Measurements from ENCODE around the gene IL1RAPL1.

Gene IL1RAPL1

GRCh38 chrX:29659911-29660310 is 1072.7 kb downstream of the IL1RAPL1 start:
- H3K4me1 ChIP-seq (ENCODE audit: control insufficient read depth, insufficient read depth, low read length) = peaks cover 29% of the 10 kb centered on the region
- no peaks in the 10 kb centered on the region for H3K36me3 ChIP-seq (ENCODE audit: insufficient read depth, low read length)
- H3K4me2 ChIP-seq (ENCODE audit: low read length) = no peak overlapping the region
- H3K27me3 ChIP-seq (ENCODE audit: control insufficient read depth, insufficient read depth, low read length) = no peaks in the 10 kb centered on the region
- H3K9me3 ChIP-seq (replicated peaks; ENCODE audit: low read length) = no peaks in the 10 kb centered on the region
- H3K4me3 ChIP-seq (ENCODE audit: low read length) = no peak overlapping the region
- no peak overlapping the region for H3K9ac ChIP-seq (ENCODE audit: low read depth, low read length)

GRCh38 chrX:29661290-29661689 is 1074.0 kb downstream of the IL1RAPL1 start:
- H3K27me3 ChIP-seq (ENCODE audit: control insufficient read depth, insufficient read depth, low read length) = no peaks in the 10 kb centered on the region
- no peaks in the 10 kb centered on the region for H3K9me3 ChIP-seq (replicated peaks; ENCODE audit: low read length)
- H3K4me1 ChIP-seq (ENCODE audit: control insufficient read depth, insufficient read depth, low read length) = peaks cover 35% of the 10 kb centered on the region
- H3K4me2 ChIP-seq (ENCODE audit: low read length) = peak overlapping the region; percentile 55
- H3K9ac ChIP-seq (ENCODE audit: low read depth, low read length) = peak overlapping the region; percentile 35
- no peak overlapping the region for H3K4me3 ChIP-seq (ENCODE audit: low read length)
- no peaks in the 10 kb centered on the region for H3K36me3 ChIP-seq (ENCODE audit: insufficient read depth, low read length)

- Histone ChIP-seq H3K9ac (ENCODE audit: low read depth, low read length) (peak overlapping the region; percentile 40), H3K4me1 (ENCODE audit: control insufficient read depth, insufficient read depth, low read length) (peaks cover 43% of the 10 kb centered on the region), H3K4me3 (ENCODE audit: low read length) (no peak overlapping the region), H3K27me3 (ENCODE audit: control insufficient read depth, insufficient read depth, low read length) (no peaks in the 10 kb centered on the region), H3K9me3 (replicated peaks; ENCODE audit: low read length) (no peaks in the 10 kb centered on the region), H3K4me2 (ENCODE audit: low read length) (peak overlapping the region; percentile 55), H3K36me3 (ENCODE audit: insufficient read depth, low read length) (no peaks in the 10 kb centered on the region)
Measured at GRCh38 chrX:29662101-29662500, 1074.9 kb downstream of the IL1RAPL1 start.

- Histone ChIP-seq H3K27me3 (ENCODE audit: control insufficient read depth, insufficient read depth, low read length) (no peaks in the 10 kb centered on the region), H3K9me3 (replicated peaks; ENCODE audit: low read length) (no peaks in the 10 kb centered on the region), H3K9ac (ENCODE audit: low read depth, low read length) (peak overlapping the region; percentile 42), H3K36me3 (ENCODE audit: insufficient read depth, low read length) (no peaks in the 10 kb centered on the region), H3K4me3 (ENCODE audit: low read length) (no peak overlapping the region), H3K4me2 (ENCODE audit: low read length) (peak overlapping the region; percentile 56), H3K4me1 (ENCODE audit: control insufficient read depth, insufficient read depth, low read length) (peaks cover 44% of the 10 kb centered on the region)
Measured at GRCh38 chrX:29662759-29663503, 1075.7 kb downstream of the IL1RAPL1 start.

GRCh38 chrX:29665532-29665931 is 1078.3 kb downstream of the IL1RAPL1 start:
- H3K9ac ChIP-seq (ENCODE audit: low read depth, low read length) = no peak overlapping the region
- no peaks in the 10 kb centered on the region for H3K9me3 ChIP-seq (replicated peaks; ENCODE audit: low read length)
- H3K4me1 ChIP-seq (ENCODE audit: control insufficient read depth, insufficient read depth, low read length) = peaks cover 44% of the 10 kb centered on the region
- no peak overlapping the region for H3K4me2 ChIP-seq (ENCODE audit: low read length)
- H3K27me3 ChIP-seq (ENCODE audit: control insufficient read depth, insufficient read depth, low read length) = no peaks in the 10 kb centered on the region
- no peak overlapping the region for H3K4me3 ChIP-seq (ENCODE audit: low read length)
- H3K36me3 ChIP-seq (ENCODE audit: insufficient read depth, low read length) = no peaks in the 10 kb centered on the region

GRCh38 chrX:29666366-29666765 is 1079.1 kb downstream of the IL1RAPL1 start:
- Histone ChIP-seq H3K4me1 (ENCODE audit: control insufficient read depth, insufficient read depth, low read length) (peaks cover 37% of the 10 kb centered on the region), H3K9me3 (replicated peaks; ENCODE audit: low read length) (no peaks in the 10 kb centered on the region), H3K4me3 (ENCODE audit: low read length) (no peak overlapping the region), H3K36me3 (ENCODE audit: insufficient read depth, low read length) (no peaks in the 10 kb centered on the region), H3K4me2 (ENCODE audit: low read length) (no peak overlapping the region), H3K9ac (ENCODE audit: low read depth, low read length) (no peak overlapping the region), H3K27me3 (ENCODE audit: control insufficient read depth, insufficient read depth, low read length) (no peaks in the 10 kb centered on the region)

- H3K27me3 ChIP-seq (ENCODE audit: control insufficient read depth, insufficient read depth, low read length) = no peaks in the 10 kb centered on the region
- no peak overlapping the region for H3K4me2 ChIP-seq (ENCODE audit: low read length)
- no peak overlapping the region for H3K9ac ChIP-seq (ENCODE audit: low read depth, low read length)
- H3K4me1 ChIP-seq (ENCODE audit: control insufficient read depth, insufficient read depth, low read length) = peaks cover 8% of the 10 kb centered on the region
- no peaks in the 10 kb centered on the region for H3K9me3 ChIP-seq (replicated peaks; ENCODE audit: low read length)
- H3K36me3 ChIP-seq (ENCODE audit: insufficient read depth, low read length) = no peaks in the 10 kb centered on the region
- no peak overlapping the region for H3K4me3 ChIP-seq (ENCODE audit: low read length)
Measured at GRCh38 chrX:29671421-29671820, 1084.2 kb downstream of the IL1RAPL1 start.

GRCh38 chrX:29687687-29688086 is 1100.4 kb downstream of the IL1RAPL1 start:
- no peaks in the 10 kb centered on the region for H3K27me3 ChIP-seq (ENCODE audit: control insufficient read depth, insufficient read depth, low read length)
- H3K4me2 ChIP-seq (ENCODE audit: low read length) = no peak overlapping the region
- H3K36me3 ChIP-seq (ENCODE audit: insufficient read depth, low read length) = no peaks in the 10 kb centered on the region
- H3K9me3 ChIP-seq (replicated peaks; ENCODE audit: low read length) = no peaks in the 10 kb centered on the region
- H3K4me1 ChIP-seq (ENCODE audit: control insufficient read depth, insufficient read depth, low read length) = peaks cover 4% of the 10 kb centered on the region
- H3K9ac ChIP-seq (ENCODE audit: low read depth, low read length) = no peak overlapping the region
- no peak overlapping the region for H3K4me3 ChIP-seq (ENCODE audit: low read length)

- Histone ChIP-seq H3K27me3 (ENCODE audit: control insufficient read depth, insufficient read depth, low read length) (no peaks in the 10 kb centered on the region), H3K9me3 (replicated peaks; ENCODE audit: low read length) (no peaks in the 10 kb centered on the region), H3K4me1 (ENCODE audit: control insufficient read depth, insufficient read depth, low read length) (peaks cover 4% of the 10 kb centered on the region), H3K36me3 (ENCODE audit: insufficient read depth, low read length) (no peaks in the 10 kb centered on the region), H3K4me2 (ENCODE audit: low read length) (no peak overlapping the region), H3K4me3 (ENCODE audit: low read length) (no peak overlapping the region), H3K9ac (ENCODE audit: low read depth, low read length) (no peak overlapping the region)
Measured at GRCh38 chrX:29690061-29690460, 1102.8 kb downstream of the IL1RAPL1 start.

GRCh38 chrX:29691044-29691443 is 1103.8 kb downstream of the IL1RAPL1 start:
- Histone ChIP-seq H3K4me2 (ENCODE audit: low read length) (no peak overlapping the region), H3K4me3 (ENCODE audit: low read length) (no peak overlapping the region)

GRCh38 chrX:29693912-29694311 is 1106.7 kb downstream of the IL1RAPL1 start:
- H3K9ac ChIP-seq (ENCODE audit: low read depth, low read length) = no peak overlapping the region

More at GRCh38 chrX:29691044-29691443, 1103.8 kb downstream of the IL1RAPL1 start:
- H3K27me3 ChIP-seq (ENCODE audit: control insufficient read depth, insufficient read depth, low read length) = no peaks in the 10 kb centered on the region
- H3K4me1 ChIP-seq (ENCODE audit: control insufficient read depth, insufficient read depth, low read length) = peaks cover 4% of the 10 kb centered on the region
- no peaks in the 10 kb centered on the region for H3K36me3 ChIP-seq (ENCODE audit: insufficient read depth, low read length)
- no peaks in the 10 kb centered on the region for H3K9me3 ChIP-seq (replicated peaks; ENCODE audit: low read length)
- H3K9ac ChIP-seq (ENCODE audit: low read depth, low read length) = no peak overlapping the region

GRCh38 chrX:29699239-29699638 is 1112.0 kb downstream of the IL1RAPL1 start:
- no peak overlapping the region for H3K4me3 ChIP-seq (ENCODE audit: low read length)
- no peaks in the 10 kb centered on the region for H3K36me3 ChIP-seq (ENCODE audit: insufficient read depth, low read length)
- no peaks in the 10 kb centered on the region for H3K27me3 ChIP-seq (ENCODE audit: control insufficient read depth, insufficient read depth, low read length)
- H3K9me3 ChIP-seq (replicated peaks; ENCODE audit: low read length) = no peaks in the 10 kb centered on the region
- H3K4me2 ChIP-seq (ENCODE audit: low read length) = no peak overlapping the region
- H3K9ac ChIP-seq (ENCODE audit: low read depth, low read length) = no peak overlapping the region
- H3K4me1 ChIP-seq (ENCODE audit: control insufficient read depth, insufficient read depth, low read length) = no peaks in the 10 kb centered on the region

More at GRCh38 chrX:29693912-29694311, 1106.7 kb downstream of the IL1RAPL1 start:
- no peak overlapping the region for H3K4me3 ChIP-seq (ENCODE audit: low read length)
- H3K4me1 ChIP-seq (ENCODE audit: control insufficient read depth, insufficient read depth, low read length) = no peaks in the 10 kb centered on the region
- H3K4me2 ChIP-seq (ENCODE audit: low read length) = no peak overlapping the region
- H3K36me3 ChIP-seq (ENCODE audit: insufficient read depth, low read length) = no peaks in the 10 kb centered on the region
- no peaks in the 10 kb centered on the region for H3K27me3 ChIP-seq (ENCODE audit: control insufficient read depth, insufficient read depth, low read length)
- H3K9me3 ChIP-seq (replicated peaks; ENCODE audit: low read length) = no peaks in the 10 kb centered on the region
